GM19240 (cell line): ENCODE measurements around the gene IL1RAPL2.
"Not testable (repeated sequence)": the region's sequence is repeated elsewhere in the genome, so short reads cannot be mapped to it uniquely, and the experiment has no call there.

Source experiments
- DNase-seq: peaks from one replicate; pipeline ENCODE4 v3.0.0; 2011; ENCODE audit warnings: low spot score; ENCODE audit not compliant: insufficient read length

Gene IL1RAPL2

GRCh38 chrX:104565791-104566680 is at the start of gene IL1RAPL2:
Gene IL1RAPL2 (plus strand): TSS chrX:104566199.
- DNase-seq, result no peak

GRCh38 chrX:104522386-104522785 is 43.6 kb upstream of the IL1RAPL2 start:
- no peak for DNase-seq

- DNase-seq, result no peak
Measured at GRCh38 chrX:104523858-104524257, 42.1 kb upstream of the IL1RAPL2 start.

GRCh38 chrX:104539081-104539480 is 26.9 kb upstream of the IL1RAPL2 start:
- no peak for DNase-seq

GRCh38 chrX:104542447-104542846 is 23.6 kb upstream of the IL1RAPL2 start:
- not testable (repeated sequence) for DNase-seq

GRCh38 chrX:104564335-104564734 is 1.7 kb upstream of the IL1RAPL2 start:
- DNase-seq, result no peak

GRCh38 chrX:104564921-104565703 is 887 bp upstream of the IL1RAPL2 start:
- DNase-seq, result no peak

- DNase-seq, result no peak
Measured at GRCh38 chrX:104566681-104567501, 892 bp downstream of the IL1RAPL2 start.

GRCh38 chrX:104567506-104567905 is 1.5 kb downstream of the IL1RAPL2 start:
- DNase-seq, result no peak

GRCh38 chrX:104568304-104568915 is 2.4 kb downstream of the IL1RAPL2 start:
- no peak for DNase-seq

- DNase-seq, result no peak
Measured at GRCh38 chrX:104618106-104618895, 52.3 kb downstream of the IL1RAPL2 start.

GRCh38 chrX:104621781-104622180 is 55.8 kb downstream of the IL1RAPL2 start:
- DNase-seq, result no peak

GRCh38 chrX:104641176-104641575 is 75.2 kb downstream of the IL1RAPL2 start:
- no peak for DNase-seq

GRCh38 chrX:104647084-104647483 is 81.1 kb downstream of the IL1RAPL2 start:
- DNase-seq, result no peak

- DNase-seq, result no peak
Measured at GRCh38 chrX:104659005-104659744, 93.2 kb downstream of the IL1RAPL2 start.

GRCh38 chrX:104660092-104660491 is 94.1 kb downstream of the IL1RAPL2 start:
- DNase-seq, result no peak

GRCh38 chrX:104662694-104663093 is 96.7 kb downstream of the IL1RAPL2 start:
- no peak for DNase-seq

- DNase-seq, result no peak
Measured at GRCh38 chrX:104665691-104666090, 99.7 kb downstream of the IL1RAPL2 start.

GRCh38 chrX:104668550-104668949 is 102.6 kb downstream of the IL1RAPL2 start:
- no peak for DNase-seq

GRCh38 chrX:104669063-104669462 is 103.1 kb downstream of the IL1RAPL2 start:
- no peak for DNase-seq
